ENCODE measurements around the gene MS4A18.

DNA sequence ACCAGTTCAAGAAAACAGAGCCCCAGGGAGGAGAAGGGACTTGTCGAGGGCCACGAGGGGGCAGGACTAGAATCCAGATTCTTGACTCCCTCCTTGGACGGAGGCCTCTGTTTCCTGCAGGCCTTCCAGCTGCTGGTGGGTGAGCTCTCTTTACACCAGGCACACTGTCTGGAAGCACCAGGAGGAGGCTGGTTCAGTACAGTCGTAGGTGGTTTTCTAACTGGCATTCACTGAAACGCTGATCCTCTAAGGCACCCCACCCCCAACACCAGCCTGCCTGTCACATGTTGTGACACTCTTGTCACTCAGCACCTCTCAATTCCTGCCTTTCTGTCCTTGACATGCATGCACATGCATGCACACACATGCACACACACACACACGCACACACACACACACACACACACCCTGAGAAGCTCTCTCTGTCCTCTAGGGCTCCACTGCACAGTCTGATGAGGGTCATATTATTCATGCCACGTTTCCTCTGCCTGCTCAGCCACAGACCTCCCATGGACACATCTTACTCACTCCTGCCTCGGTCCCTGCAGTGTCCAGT lies 61.4 kb downstream of the MS4A18 start:
- TF ChIP-seq ZNF416 (CRISPR knock-in tag; IDR thresholded peaks at IDR 0.05) (no peak), ZNF138 (CRISPR knock-in tag; conservative IDR thresholded peaks at IDR 0.05) (no peak), ESRRA (CRISPR knock-in tag; IDR thresholded peaks at IDR 0.05; ENCODE audit: borderline replicate concordance) (no peak), ATF1 (CRISPR knock-in tag; IDR thresholded peaks at IDR 0.05) (no peak)
- TF ChIP-seq, protein P1, sequence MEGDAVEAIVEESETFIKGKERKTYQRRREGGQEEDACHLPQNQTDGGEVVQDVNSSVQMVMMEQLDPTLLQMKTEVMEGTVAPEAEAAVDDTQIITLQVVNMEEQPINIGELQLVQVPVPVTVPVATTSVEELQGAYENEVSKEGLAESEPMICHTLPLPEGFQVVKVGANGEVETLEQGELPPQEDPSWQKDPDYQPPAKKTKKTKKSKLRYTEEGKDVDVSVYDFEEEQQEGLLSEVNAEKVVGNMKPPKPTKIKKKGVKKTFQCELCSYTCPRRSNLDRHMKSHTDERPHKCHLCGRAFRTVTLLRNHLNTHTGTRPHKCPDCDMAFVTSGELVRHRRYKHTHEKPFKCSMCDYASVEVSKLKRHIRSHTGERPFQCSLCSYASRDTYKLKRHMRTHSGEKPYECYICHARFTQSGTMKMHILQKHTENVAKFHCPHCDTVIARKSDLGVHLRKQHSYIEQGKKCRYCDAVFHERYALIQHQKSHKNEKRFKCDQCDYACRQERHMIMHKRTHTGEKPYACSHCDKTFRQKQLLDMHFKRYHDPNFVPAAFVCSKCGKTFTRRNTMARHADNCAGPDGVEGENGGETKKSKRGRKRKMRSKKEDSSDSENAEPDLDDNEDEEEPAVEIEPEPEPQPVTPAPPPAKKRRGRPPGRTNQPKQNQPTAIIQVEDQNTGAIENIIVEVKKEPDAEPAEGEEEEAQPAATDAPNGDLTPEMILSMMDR (IDR thresholded peaks at IDR 0.05), result no peak
